ENCODE measurements around the gene LHFPL2.

LHFPL2 gene

DNA sequence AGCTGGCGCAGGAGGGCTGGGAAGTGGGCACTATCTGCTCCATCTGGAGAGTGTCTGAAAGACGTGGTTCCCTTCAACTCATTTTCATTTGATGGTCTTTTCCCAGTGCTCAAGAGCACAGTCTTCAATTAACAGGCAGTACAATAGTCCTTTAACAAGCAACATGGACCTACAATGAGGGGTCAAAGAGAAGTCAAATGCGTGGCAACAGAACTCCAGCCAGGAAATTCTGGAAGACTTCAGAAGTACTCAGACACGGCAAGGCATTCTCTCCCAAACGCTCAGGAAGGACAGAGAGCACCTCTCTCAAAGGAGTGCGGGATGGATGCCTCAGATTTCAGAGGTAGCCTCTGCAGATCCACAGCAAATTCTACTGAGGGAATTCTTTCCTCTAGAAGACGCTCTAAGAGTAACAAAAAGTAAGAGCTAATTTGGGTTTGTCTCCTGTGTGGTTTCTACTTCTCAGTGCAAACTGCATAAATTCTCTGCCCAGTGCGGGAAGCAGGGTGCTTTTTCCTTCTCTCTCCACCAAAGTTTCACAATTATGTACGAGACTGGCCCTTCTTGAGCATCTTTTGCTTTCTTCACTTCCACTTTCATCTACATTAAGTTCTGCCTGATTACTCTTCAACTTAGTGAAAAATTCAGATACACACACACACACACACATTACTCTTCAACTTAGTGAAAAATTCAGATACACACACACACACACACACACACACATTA, 56.4 kb downstream of the LHFPL2 start:
- Histone ChIP-seq H3K27ac (ENCODE audit: insufficient read depth, low read length, poor library complexity, severe bottlenecking) (no peak overlapping the region), H3K36me3 (ENCODE audit: control insufficient read depth, insufficient read depth, low read length) (no peaks in the 10 kb centered on the region), H3K9me3 (ENCODE audit: control insufficient read depth, low read length) (no peaks in the 10 kb centered on the region), H3K27me3 (replicated peaks; ENCODE audit: control insufficient read depth, insufficient read depth, low read length, poor library complexity, severe bottlenecking) (no peaks in the 10 kb centered on the region), H3K4me1 (ENCODE audit: control insufficient read depth, insufficient read depth, low read length, poor library complexity, severe bottlenecking) (no peaks in the 10 kb centered on the region), H3K4me3 (ENCODE audit: insufficient read depth, low read depth, low read length, poor library complexity, severe bottlenecking) (no peak overlapping the region)
- DNase-seq, result no peak

DNA sequence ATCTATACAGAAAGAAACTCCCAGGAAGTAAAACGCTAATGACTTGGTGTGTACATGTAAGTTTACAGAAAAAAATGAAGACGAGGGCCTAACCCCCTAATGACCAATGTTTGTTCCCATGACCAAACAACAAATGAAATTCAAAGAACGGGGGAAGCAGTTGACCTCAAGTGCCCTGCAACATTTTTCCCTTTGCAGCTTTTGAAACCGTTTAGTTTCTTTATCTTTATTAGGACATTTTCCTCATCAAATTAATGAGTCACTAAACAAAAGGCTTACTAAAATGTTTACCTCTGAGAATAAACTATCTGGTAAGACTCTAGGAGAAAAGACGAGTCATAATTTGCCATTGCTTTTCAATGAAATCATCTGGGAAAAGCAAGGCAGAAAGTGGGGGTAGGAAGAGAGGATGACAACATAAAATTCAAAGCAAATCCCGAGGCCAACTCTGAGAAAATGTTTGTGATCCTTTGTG, 57.4 kb downstream of the LHFPL2 start:
- DNase-seq, result no peak
- Histone ChIP-seq H3K4me1 (ENCODE audit: control insufficient read depth, insufficient read depth, low read length, poor library complexity, severe bottlenecking) (no peaks in the 10 kb centered on the region), H3K36me3 (ENCODE audit: control insufficient read depth, insufficient read depth, low read length) (no peaks in the 10 kb centered on the region), H3K9me3 (ENCODE audit: control insufficient read depth, low read length) (no peaks in the 10 kb centered on the region), H3K27ac (ENCODE audit: insufficient read depth, low read length, poor library complexity, severe bottlenecking) (no peak overlapping the region), H3K27me3 (replicated peaks; ENCODE audit: control insufficient read depth, insufficient read depth, low read length, poor library complexity, severe bottlenecking) (no peaks in the 10 kb centered on the region), H3K4me3 (ENCODE audit: insufficient read depth, low read depth, low read length, poor library complexity, severe bottlenecking) (no peak overlapping the region)

DNA sequence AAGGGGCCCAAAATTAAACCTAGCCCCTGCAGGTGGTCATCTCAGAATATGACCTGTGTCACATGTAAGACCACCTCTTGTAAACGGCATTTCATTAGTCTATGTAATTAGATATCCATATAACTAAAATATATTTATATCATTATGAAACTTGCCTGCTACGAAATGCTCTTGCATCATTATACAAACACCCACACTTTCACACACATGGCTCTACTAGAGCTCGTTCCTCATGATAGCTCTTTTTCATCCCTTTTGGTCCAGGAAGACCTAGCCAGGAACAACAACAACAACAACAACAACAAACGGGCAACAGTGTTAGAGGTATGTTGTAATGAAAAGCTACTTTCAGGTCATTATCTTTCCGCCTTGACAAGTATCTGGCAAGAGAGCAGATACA, 58.6 kb downstream of the LHFPL2 start:
- Histone ChIP-seq H3K27me3 (replicated peaks; ENCODE audit: control insufficient read depth, insufficient read depth, low read length, poor library complexity, severe bottlenecking) (no peaks in the 10 kb centered on the region), H3K4me3 (ENCODE audit: insufficient read depth, low read depth, low read length, poor library complexity, severe bottlenecking) (no peak overlapping the region), H3K4me1 (ENCODE audit: control insufficient read depth, insufficient read depth, low read length, poor library complexity, severe bottlenecking) (no peaks in the 10 kb centered on the region), H3K36me3 (ENCODE audit: control insufficient read depth, insufficient read depth, low read length) (no peaks in the 10 kb centered on the region), H3K27ac (ENCODE audit: insufficient read depth, low read length, poor library complexity, severe bottlenecking) (no peak overlapping the region), H3K9me3 (ENCODE audit: control insufficient read depth, low read length) (no peaks in the 10 kb centered on the region)
- no peak for DNase-seq

DNA sequence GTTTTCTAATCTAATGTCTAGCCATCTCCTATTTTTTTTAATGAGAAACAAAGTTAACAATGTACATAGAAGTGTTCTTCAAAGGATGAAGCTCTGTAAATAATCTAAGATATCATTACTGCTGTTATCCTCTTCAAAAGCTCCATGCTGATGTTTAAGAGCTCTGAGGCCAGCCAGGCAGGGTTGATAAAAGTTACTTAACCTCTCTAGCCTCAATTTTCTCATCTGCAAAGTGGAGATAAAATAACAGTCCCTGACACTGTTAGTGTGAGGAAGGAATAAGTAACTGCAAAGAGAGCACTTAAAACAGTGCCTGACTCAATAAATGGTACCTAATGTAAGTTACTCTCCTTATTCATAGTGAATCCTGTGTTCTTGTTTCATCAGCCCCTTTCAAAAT, 60.1 kb downstream of the LHFPL2 start:
- no peak for DNase-seq
- H3K27me3 ChIP-seq (replicated peaks; ENCODE audit: control insufficient read depth, insufficient read depth, low read length, poor library complexity, severe bottlenecking), result no peaks in the 10 kb centered on the region
- no peaks in the 10 kb centered on the region for H3K9me3 ChIP-seq (ENCODE audit: control insufficient read depth, low read length)
- H3K36me3 ChIP-seq (ENCODE audit: control insufficient read depth, insufficient read depth, low read length), result no peaks in the 10 kb centered on the region
- H3K27ac ChIP-seq (ENCODE audit: insufficient read depth, low read length, poor library complexity, severe bottlenecking), result no peak overlapping the region
- no peaks in the 10 kb centered on the region for H3K4me1 ChIP-seq (ENCODE audit: control insufficient read depth, insufficient read depth, low read length, poor library complexity, severe bottlenecking)
- no peak overlapping the region for H3K4me3 ChIP-seq (ENCODE audit: insufficient read depth, low read depth, low read length, poor library complexity, severe bottlenecking)

DNA sequence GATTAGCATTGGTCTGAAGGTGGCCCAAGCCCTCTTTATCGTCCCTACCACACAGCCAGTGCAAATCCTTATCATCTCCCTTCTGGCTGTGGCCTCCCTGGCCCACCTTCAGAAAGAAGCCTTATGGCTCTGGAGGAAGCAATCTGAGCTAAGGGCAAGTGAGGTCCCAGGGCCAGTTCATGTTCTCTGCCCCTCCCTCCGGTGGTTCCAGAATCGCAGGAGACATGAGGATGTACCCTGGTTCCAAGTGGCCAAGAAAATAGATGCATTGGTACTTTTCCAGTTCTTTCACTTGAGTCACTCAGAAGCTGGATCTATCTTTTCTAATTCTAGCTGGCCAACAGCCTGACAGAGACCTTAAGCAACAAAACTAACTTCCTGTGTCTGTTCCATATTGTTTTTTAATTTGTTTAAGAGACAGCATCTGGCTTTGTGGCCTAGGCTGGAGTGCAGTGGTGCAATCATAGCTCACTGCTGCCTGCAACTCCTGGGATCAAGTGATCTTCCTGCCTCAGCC, 60.7 kb downstream of the LHFPL2 start:
- no peak for DNase-seq
- Histone ChIP-seq H3K4me1 (ENCODE audit: control insufficient read depth, insufficient read depth, low read length, poor library complexity, severe bottlenecking) (no peaks in the 10 kb centered on the region), H3K27ac (ENCODE audit: insufficient read depth, low read length, poor library complexity, severe bottlenecking) (no peak overlapping the region)

DNA sequence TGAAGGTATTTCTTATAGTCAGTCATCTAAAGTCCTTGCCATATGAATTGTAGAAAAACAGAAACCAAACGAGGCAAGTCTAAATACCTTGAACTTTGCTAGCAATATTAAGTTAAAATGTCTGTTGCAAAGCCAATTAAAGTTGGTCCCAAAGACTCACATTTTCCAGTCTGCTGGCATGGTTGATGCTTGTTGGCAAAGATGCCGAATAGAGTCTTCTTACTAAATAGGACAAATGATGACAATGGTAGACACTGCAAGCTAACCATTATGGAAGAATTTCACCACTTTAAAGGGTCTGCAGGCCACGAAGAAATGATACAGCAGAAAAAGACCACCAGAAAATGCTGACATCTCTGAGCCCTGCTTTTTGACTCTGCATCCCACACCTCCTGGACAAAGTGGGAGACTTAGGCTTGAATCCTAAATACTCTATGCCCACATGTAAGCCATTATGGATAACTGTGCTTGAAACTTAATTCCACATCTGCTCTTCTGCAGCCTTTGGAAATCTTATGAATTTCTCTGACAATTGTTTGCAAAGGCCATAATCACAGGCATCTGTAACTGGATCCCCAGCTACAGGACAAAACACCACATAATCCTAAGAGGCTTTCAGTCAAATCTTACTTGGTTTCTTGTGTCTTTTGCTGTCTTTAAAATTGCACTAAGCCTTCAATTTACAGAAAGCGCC, 61.3 kb downstream of the LHFPL2 start:
- H3K4me3 ChIP-seq (ENCODE audit: insufficient read depth, low read depth, low read length, poor library complexity, severe bottlenecking), result no peak overlapping the region

More for the DNA sequence above, 60.7 kb downstream of the LHFPL2 start:
- no peaks in the 10 kb centered on the region for H3K36me3 ChIP-seq (ENCODE audit: control insufficient read depth, insufficient read depth, low read length)
- no peak overlapping the region for H3K4me3 ChIP-seq (ENCODE audit: insufficient read depth, low read depth, low read length, poor library complexity, severe bottlenecking)
- H3K9me3 ChIP-seq (ENCODE audit: control insufficient read depth, low read length), result no peaks in the 10 kb centered on the region
- H3K27me3 ChIP-seq (replicated peaks; ENCODE audit: control insufficient read depth, insufficient read depth, low read length, poor library complexity, severe bottlenecking), result no peaks in the 10 kb centered on the region

DNA sequence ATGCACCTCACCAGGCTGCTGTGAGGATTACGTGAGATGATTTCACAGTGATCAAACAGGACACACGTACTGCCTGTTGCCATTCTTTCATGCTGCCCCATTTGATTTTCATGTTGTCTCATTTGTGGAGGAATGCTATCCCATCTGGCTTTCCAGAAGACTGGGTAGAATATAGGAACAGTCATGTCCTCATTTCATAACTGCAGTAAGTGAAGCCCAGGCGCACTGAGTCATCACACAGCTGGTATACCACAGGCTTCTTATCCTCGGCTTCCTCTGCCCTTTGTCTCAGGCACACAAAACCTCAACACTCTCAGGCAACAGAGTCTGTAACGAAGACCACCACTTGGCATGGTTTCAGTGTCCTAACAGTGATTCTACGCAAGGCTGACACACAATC, 62.3 kb downstream of the LHFPL2 start:
- no peak overlapping the region for H3K4me3 ChIP-seq (ENCODE audit: insufficient read depth, low read depth, low read length, poor library complexity, severe bottlenecking)
- no peaks in the 10 kb centered on the region for H3K4me1 ChIP-seq (ENCODE audit: control insufficient read depth, insufficient read depth, low read length, poor library complexity, severe bottlenecking)
- no peaks in the 10 kb centered on the region for H3K36me3 ChIP-seq (ENCODE audit: control insufficient read depth, insufficient read depth, low read length)
- DNase-seq, result no peak
- no peak overlapping the region for H3K27ac ChIP-seq (ENCODE audit: insufficient read depth, low read length, poor library complexity, severe bottlenecking)
- no peaks in the 10 kb centered on the region for H3K27me3 ChIP-seq (replicated peaks; ENCODE audit: control insufficient read depth, insufficient read depth, low read length, poor library complexity, severe bottlenecking)
- no peaks in the 10 kb centered on the region for H3K9me3 ChIP-seq (ENCODE audit: control insufficient read depth, low read length)

More for the DNA sequence above, 61.3 kb downstream of the LHFPL2 start:
- Histone ChIP-seq H3K4me1 (ENCODE audit: control insufficient read depth, insufficient read depth, low read length, poor library complexity, severe bottlenecking) (no peaks in the 10 kb centered on the region), H3K27ac (ENCODE audit: insufficient read depth, low read length, poor library complexity, severe bottlenecking) (no peak overlapping the region), H3K27me3 (replicated peaks; ENCODE audit: control insufficient read depth, insufficient read depth, low read length, poor library complexity, severe bottlenecking) (no peaks in the 10 kb centered on the region), H3K36me3 (ENCODE audit: control insufficient read depth, insufficient read depth, low read length) (no peaks in the 10 kb centered on the region), H3K9me3 (ENCODE audit: control insufficient read depth, low read length) (no peaks in the 10 kb centered on the region)
- DNase-seq, result no peak

DNA sequence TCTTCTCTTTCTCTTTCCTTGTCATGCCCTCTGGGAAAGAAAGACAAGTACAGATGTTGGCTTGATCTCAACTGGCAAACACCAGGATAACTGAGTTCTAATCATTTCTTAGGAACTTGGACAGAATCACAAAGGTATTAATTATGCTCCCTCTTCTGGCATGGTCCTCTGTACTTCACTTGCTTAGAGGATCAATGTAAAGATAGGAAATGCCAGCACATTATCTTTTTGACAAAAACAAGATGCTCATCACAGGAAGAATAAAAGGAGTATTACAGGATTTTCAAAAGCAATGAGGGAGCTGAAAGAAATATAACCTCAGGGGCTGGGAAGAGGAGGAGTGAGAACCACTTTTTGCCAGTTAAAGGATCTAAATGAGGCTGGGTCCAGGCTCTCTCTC, 70.6 kb downstream of the LHFPL2 start:
- Histone ChIP-seq H3K9me3 (ENCODE audit: control insufficient read depth, low read length) (no peaks in the 10 kb centered on the region), H3K27me3 (replicated peaks; ENCODE audit: control insufficient read depth, insufficient read depth, low read length, poor library complexity, severe bottlenecking) (no peaks in the 10 kb centered on the region), H3K27ac (ENCODE audit: insufficient read depth, low read length, poor library complexity, severe bottlenecking) (no peak overlapping the region), H3K4me1 (ENCODE audit: control insufficient read depth, insufficient read depth, low read length, poor library complexity, severe bottlenecking) (no peaks in the 10 kb centered on the region), H3K4me3 (ENCODE audit: insufficient read depth, low read depth, low read length, poor library complexity, severe bottlenecking) (no peak overlapping the region), H3K36me3 (ENCODE audit: control insufficient read depth, insufficient read depth, low read length) (no peaks in the 10 kb centered on the region)
- DNase-seq, result no peak

DNA sequence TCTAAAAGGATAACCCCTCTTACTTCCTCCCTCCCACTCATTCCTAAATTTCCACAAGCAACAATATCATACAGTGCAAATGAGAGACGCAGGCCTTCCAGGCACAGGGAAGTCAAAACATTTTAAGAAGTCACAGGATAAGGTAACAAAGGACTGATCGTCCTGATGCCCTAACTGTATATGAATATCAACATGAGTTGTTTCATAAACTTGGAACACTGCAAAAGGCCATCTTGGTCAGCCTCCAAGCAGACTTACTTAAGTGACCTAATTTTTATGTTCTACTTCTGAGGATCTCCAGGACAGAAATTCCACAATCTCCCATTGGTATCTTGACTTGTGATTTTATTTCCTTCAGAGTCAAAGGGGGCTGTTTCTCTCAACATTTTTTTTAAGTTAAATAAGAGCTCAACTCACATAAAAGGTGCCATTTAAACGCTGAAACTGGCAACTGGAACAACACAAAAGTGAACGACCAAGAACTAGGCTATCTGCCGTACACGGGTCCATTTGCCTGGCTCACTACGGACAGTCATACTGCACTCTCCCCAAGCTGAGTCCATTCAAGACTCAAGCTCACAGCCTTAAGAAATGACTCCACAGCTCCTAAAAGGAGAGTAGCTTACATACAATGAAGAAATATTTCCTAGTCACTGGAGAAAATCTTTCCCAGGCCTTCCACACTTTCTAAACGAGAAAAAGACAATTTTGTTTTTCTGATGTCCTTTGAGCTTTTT, 71.3 kb downstream of the LHFPL2 start:
- Histone ChIP-seq H3K27me3 (replicated peaks; ENCODE audit: control insufficient read depth, insufficient read depth, low read length, poor library complexity, severe bottlenecking) (no peaks in the 10 kb centered on the region), H3K36me3 (ENCODE audit: control insufficient read depth, insufficient read depth, low read length) (no peaks in the 10 kb centered on the region), H3K4me1 (ENCODE audit: control insufficient read depth, insufficient read depth, low read length, poor library complexity, severe bottlenecking) (no peaks in the 10 kb centered on the region), H3K9me3 (ENCODE audit: control insufficient read depth, low read length) (no peaks in the 10 kb centered on the region), H3K4me3 (ENCODE audit: insufficient read depth, low read depth, low read length, poor library complexity, severe bottlenecking) (no peak overlapping the region), H3K27ac (ENCODE audit: insufficient read depth, low read length, poor library complexity, severe bottlenecking) (no peak overlapping the region)
- DNase-seq, result no peak

DNA sequence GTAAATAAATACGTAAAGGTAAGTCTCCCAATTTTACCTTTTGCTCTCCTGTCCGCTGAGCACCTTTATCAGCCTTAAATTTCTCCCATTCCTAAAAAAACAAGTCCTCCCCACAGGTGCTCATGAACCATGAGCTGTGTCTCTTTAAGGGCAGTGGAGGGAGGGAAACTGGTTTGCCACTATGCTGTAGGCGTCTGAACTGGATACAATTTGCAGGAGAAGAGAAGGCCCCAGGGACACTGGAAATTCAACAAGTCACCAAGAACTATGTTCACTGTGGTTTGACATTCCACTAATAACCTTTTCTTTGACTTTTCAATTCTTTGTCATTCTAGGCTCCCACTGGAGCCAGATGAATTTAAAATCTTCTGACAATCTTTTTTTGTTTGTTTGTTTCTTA, 72.2 kb downstream of the LHFPL2 start:
- H3K36me3 ChIP-seq (ENCODE audit: control insufficient read depth, insufficient read depth, low read length), result no peaks in the 10 kb centered on the region
- H3K27ac ChIP-seq (ENCODE audit: insufficient read depth, low read length, poor library complexity, severe bottlenecking), result no peak overlapping the region
- DNase-seq, result no peak
- no peaks in the 10 kb centered on the region for H3K4me1 ChIP-seq (ENCODE audit: control insufficient read depth, insufficient read depth, low read length, poor library complexity, severe bottlenecking)
- no peaks in the 10 kb centered on the region for H3K9me3 ChIP-seq (ENCODE audit: control insufficient read depth, low read length)
- no peaks in the 10 kb centered on the region for H3K27me3 ChIP-seq (replicated peaks; ENCODE audit: control insufficient read depth, insufficient read depth, low read length, poor library complexity, severe bottlenecking)
- H3K4me3 ChIP-seq (ENCODE audit: insufficient read depth, low read depth, low read length, poor library complexity, severe bottlenecking), result no peak overlapping the region
